RWPE2 (cell line): ENCODE data around the gene RGL1.

Experiments
- ATAC-seq: fragments of 200-7000 bp; cut with Tn5 transposase; 3 replicates; pipeline ENCODE4 v1.9.1; 2021; ENCODE audit warnings: low read depth
- DNase-seq: peaks from one replicate; pipeline ENCODE4 v3.0.0-alpha.2; 2020; ENCODE audit warnings: low spot score
- H3K27ac ChIP-seq: fragments of 450-650 bp; 2 replicates; pipeline ENCODE4 v1.5.1; 2017; ENCODE audit warnings: mild to moderate bottlenecking; ENCODE audit not compliant: poor library complexity, severe bottlenecking
- H3K27me3 ChIP-seq: fragments of 250-450 bp; sonication (Bioruptor Pico); 2 replicates; pipeline ENCODE4 v1.5.1; 2021; ENCODE audit warnings: mild to moderate bottlenecking, moderate library complexity; ENCODE audit not compliant: insufficient read depth, poor library complexity, severe bottlenecking
- H3K36me3 ChIP-seq: fragments of 250-450 bp; sonication (Bioruptor Pico); 2 replicates; pipeline ENCODE4 v1.5.1; 2020; ENCODE audit warnings: low read depth, mild to moderate bottlenecking, moderate library complexity
- H3K4me1 ChIP-seq: fragments of 250-450 bp; sonication (Bioruptor Pico); 2 replicates; pipeline ENCODE4 v1.5.1; 2021; ENCODE audit warnings: mild to moderate bottlenecking, moderate library complexity; ENCODE audit not compliant: insufficient read depth, poor library complexity, severe bottlenecking
- H3K4me3 ChIP-seq: fragments of 250-450 bp; sonication (Bioruptor Pico); 2 replicates; pipeline ENCODE4 v1.5.1; 2021; ENCODE audit warnings: mild to moderate bottlenecking, moderate library complexity; ENCODE audit not compliant: severe bottlenecking
- H3K9me3 ChIP-seq: fragments of 250-450 bp; sonication (Bioruptor Pico); 2 replicates; pipeline ENCODE4 v1.5.1; 2021; ENCODE audit warnings: mild to moderate bottlenecking, moderate library complexity; ENCODE audit not compliant: severe bottlenecking
- TF ChIP-seq, protein P1 (sequence below): fragments of 450-650 bp; IDR thresholded peaks from one replicate; pipeline ENCODE4 v1.5.1; 2017; ENCODE audit warnings: mild to moderate bottlenecking, moderate library complexity; ENCODE audit not compliant: poor library complexity, severe bottlenecking

Gene RGL1

DNA sequence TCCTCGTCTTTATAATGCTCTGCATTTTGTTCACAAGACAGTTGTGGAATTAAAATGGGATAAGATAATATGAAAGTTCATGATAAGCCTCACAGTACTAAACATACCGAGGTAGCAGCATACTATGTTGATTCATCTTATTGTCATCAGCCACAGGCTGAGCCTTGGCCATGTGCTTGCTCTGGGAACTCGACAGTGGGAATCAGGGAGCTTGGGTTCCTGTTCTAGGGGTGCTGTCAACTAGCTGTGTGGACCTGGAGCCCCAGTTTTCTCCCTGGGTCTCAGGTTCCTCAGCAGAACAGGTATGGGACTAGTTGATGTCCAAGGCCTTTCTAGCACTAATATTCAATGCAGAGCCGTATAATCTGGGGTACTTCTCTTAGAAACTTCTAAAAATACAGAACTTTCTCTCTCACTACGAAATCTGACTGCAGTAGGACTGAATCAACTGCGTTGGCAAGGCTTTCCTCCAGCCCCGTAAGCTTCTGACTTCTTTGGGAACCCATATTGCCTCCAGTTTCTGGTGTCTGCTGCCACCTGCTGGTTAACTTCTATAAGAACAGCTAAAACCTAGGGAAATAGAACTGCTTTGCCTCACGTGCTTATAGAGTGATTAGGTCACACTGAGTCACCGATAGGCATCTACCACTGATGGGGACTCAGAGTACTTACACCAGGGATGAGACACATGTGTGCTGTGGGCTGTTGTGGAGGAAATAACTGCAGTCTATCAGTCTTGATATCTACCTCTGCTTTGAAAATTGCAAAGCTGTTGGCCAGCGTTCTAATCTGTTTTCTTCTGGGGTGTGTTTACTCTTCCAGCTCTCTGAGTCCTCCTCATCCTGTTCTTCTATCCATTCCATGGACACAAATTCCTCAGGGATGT, 110.9 kb downstream of the RGL1 start:
- TF ChIP-seq, protein P1, sequence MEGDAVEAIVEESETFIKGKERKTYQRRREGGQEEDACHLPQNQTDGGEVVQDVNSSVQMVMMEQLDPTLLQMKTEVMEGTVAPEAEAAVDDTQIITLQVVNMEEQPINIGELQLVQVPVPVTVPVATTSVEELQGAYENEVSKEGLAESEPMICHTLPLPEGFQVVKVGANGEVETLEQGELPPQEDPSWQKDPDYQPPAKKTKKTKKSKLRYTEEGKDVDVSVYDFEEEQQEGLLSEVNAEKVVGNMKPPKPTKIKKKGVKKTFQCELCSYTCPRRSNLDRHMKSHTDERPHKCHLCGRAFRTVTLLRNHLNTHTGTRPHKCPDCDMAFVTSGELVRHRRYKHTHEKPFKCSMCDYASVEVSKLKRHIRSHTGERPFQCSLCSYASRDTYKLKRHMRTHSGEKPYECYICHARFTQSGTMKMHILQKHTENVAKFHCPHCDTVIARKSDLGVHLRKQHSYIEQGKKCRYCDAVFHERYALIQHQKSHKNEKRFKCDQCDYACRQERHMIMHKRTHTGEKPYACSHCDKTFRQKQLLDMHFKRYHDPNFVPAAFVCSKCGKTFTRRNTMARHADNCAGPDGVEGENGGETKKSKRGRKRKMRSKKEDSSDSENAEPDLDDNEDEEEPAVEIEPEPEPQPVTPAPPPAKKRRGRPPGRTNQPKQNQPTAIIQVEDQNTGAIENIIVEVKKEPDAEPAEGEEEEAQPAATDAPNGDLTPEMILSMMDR = peak; percentile 93
- H3K27ac ChIP-seq = no peak overlapping the region
- ATAC-seq = peak; percentile 99
- H3K27me3 ChIP-seq = no peaks in the 10 kb centered on the region
- no peaks in the 10 kb centered on the region for H3K36me3 ChIP-seq
- DNase-seq = no peak
- H3K9me3 ChIP-seq = no peaks in the 10 kb centered on the region
- no peak overlapping the region for H3K4me3 ChIP-seq
- no peaks in the 10 kb centered on the region for H3K4me1 ChIP-seq

DNA sequence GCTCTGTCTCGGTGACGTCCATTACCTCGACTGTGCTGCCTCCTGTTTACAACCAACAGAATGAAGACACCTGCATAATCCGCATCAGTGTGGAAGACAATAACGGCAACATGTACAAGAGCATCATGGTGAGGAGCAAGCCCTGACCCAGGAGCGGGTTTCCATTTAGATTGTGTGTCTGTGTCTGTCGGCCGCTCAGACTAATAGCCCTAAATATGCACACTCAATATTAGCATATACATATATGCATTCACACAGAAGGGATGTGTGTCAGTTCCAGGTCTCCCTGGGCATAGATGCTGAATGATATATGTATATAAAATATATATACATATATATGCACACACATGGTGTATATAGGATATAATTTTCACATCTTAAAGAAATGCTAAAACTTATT, 111.7 kb downstream of the RGL1 start:
- no peaks in the 10 kb centered on the region for H3K4me1 ChIP-seq
- ATAC-seq (no peak), DNase-seq (no peak)
- no peaks in the 10 kb centered on the region for H3K9me3 ChIP-seq
- H3K4me3 ChIP-seq = no peak overlapping the region
- no peak overlapping the region for H3K27ac ChIP-seq
- TF ChIP-seq, protein P1 = no peak
- no peaks in the 10 kb centered on the region for H3K36me3 ChIP-seq
- no peaks in the 10 kb centered on the region for H3K27me3 ChIP-seq

DNA sequence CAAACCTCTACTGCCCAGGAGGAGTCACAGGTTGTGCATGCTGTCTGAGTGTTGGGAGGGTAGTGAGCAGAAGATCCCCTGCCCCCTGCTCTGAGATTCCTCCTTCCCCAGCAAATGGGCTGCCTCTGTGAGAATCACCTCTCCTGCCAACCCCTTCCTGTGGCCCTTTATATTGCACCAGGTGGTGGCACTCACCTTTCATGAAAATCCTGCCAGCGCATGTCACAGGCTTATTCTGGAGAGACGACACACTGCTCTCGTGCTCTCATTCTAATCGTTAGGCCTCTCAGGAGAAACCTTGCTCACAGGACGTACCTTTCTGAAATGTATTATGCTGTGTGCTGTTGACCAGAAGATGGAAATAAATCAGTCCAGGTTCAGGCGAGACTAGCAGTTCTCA, 113.7 kb downstream of the RGL1 start:
- no peaks in the 10 kb centered on the region for H3K36me3 ChIP-seq
- DNase-seq (no peak), ATAC-seq (no peak)
- TF ChIP-seq, protein P1 = peak; percentile 5
- H3K27me3 ChIP-seq = no peaks in the 10 kb centered on the region
- H3K27ac ChIP-seq = no peak overlapping the region
- H3K4me3 ChIP-seq = no peak overlapping the region
- H3K4me1 ChIP-seq = no peaks in the 10 kb centered on the region
- no peaks in the 10 kb centered on the region for H3K9me3 ChIP-seq

DNA sequence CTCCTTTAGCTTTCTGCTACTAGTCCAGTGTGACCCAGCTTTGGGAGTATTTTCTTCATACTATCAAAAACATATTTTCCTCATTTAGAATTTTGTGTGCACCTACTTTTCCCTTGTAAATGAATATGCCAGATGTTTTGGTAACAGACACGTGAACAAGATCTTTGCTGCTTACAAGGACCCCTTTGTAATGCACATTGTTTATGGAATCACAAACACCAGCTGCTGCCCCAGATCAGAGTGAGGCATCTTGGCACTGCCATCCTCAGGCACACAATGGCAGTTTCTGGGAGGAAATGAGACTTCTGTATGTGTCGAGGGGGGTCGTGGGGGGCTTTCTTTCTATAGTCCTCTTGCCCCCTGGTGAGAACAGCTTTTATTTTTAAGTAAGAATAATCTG, 115.7 kb downstream of the RGL1 start:
- Histone ChIP-seq H3K27me3 (no peaks in the 10 kb centered on the region), H3K4me3 (no peak overlapping the region), H3K4me1 (no peaks in the 10 kb centered on the region), H3K27ac (no peak overlapping the region), H3K36me3 (no peaks in the 10 kb centered on the region), H3K9me3 (no peaks in the 10 kb centered on the region)
- DNase-seq = no peak
- no peak for ATAC-seq
- TF ChIP-seq, protein P1 = no peak

DNA sequence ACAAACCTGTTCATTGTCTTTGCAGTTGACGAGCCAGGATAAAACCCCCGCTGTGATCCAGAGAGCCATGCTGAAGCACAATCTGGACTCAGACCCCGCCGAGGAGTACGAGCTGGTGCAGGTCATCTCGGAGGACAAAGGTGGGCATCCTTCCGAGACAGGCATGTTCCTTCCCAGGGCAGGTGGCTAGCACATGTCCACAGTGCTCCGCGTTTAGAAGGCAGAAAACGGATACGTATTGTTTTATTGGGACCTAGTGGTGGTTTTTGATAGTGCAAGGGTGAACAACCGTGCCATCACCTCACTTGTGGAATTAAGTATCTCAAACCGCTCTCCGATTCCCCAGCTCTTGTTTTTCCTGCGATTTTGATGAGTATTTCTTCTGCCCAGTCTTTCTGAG, 117.3 kb downstream of the RGL1 start:
- Histone ChIP-seq H3K36me3 (no peaks in the 10 kb centered on the region), H3K4me1 (no peaks in the 10 kb centered on the region), H3K9me3 (no peaks in the 10 kb centered on the region), H3K27ac (no peak overlapping the region), H3K27me3 (no peaks in the 10 kb centered on the region), H3K4me3 (no peak overlapping the region)
- TF ChIP-seq, protein P1 = no peak
- DNase-seq = no peak
- ATAC-seq = no peak
